Muscle of leg (tissue), 11 donors: Measurements from ENCODE around the gene TRNT1. TPM values are rescaled to one million over a fixed set of nuclear protein-coding genes. Genes with fewer than 3 reads are reported as not detected.

ENCODE experiments used
- DNase-seq: peaks from one replicate; pipeline ENCODE4 v3.0.0; 2013
- H3K27ac ChIP-seq: one replicate; pipeline ENCODE4 v1.5.1; 2013; ENCODE audit warnings: mild to moderate bottlenecking, low read length, control low read depth
- H3K27me3 ChIP-seq: one replicate; pipeline ENCODE4 v1.6.1; 2013; ENCODE audit warnings: low read length; ENCODE audit not compliant: control insufficient read depth, insufficient read depth
- H3K36me3 ChIP-seq: one replicate; pipeline ENCODE4 v1.6.1; 2013; ENCODE audit warnings: low read length; ENCODE audit not compliant: control insufficient read depth, insufficient read depth
- H3K4me1 ChIP-seq: one replicate; pipeline ENCODE4 v1.6.1; 2013; ENCODE audit warnings: low read length; ENCODE audit not compliant: control insufficient read depth, insufficient read depth
- H3K4me3 ChIP-seq: one replicate; pipeline ENCODE4 v1.5.1; 2013; ENCODE audit warnings: low read length, control low read depth
- H3K9me3 ChIP-seq: replicated peaks from 2 replicates; pipeline ENCODE4 v1.6.1; 2013; ENCODE audit warnings: low read depth, low read length; ENCODE audit not compliant: control insufficient read depth
- WGBS: methylation state at CpG from one replicate; pipeline ENCODE4 v1.1.5; 2013; ENCODE audit warnings: missing lambda C conversion rate; ENCODE audit not compliant: insufficient coverage; 5-methylcytosine and 5-hydroxymethylcytosine counted together
- polyA plus RNA-seq, 8 donors: library from polyadenylated mRNA; unstranded; fragments of 120-200 nt; gene quantifications; one replicate each; pipeline versions ENCODE4 v1.2.1 to v1.2.3, GENCODE V29; 2013; ENCODE audit warnings: inconsistent platforms in 1 of 8, low replicate concordance in 1 of 8; ENCODE audit not compliant: insufficient read length in 8 of 8, insufficient read depth in 1 of 8
- total RNA-seq: library from RNA; stranded (reverse); fragments of 120-200 nt; gene quantifications from one replicate; pipeline ENCODE4 v1.2.4, GENCODE V29; 2013

The TRNT1 gene
- total and polyA plus RNA-seq, 9 donors, result 12.9 to 21.7 (median 16.3) TPM

DNA sequence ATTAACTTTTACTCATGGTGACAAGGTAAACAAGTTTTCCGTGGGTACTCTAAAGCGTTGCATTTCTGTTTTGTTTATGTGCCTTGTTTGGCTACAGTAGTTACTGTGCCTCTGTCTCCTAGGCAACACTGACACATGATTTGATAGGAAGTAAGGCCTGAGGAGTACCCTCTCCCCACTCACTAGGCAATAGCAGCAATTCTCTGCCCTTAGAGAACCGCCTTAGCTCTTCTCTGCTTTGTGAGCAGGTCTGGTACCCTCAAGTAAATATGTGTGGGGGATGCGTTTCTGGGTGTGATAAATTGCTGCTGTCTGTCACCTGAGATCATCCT is 16.5 kb upstream of the TRNT1 start, which contains the start of gene IL5RA:
TSS of gene IL5RA (minus strand) at position 76 of the 332 bp plus-strand sequence. CDS start 5,390 bp downstream, outside the sequence.
- H3K27ac ChIP-seq, result no peak within 1 kb of the TSS

DNA sequence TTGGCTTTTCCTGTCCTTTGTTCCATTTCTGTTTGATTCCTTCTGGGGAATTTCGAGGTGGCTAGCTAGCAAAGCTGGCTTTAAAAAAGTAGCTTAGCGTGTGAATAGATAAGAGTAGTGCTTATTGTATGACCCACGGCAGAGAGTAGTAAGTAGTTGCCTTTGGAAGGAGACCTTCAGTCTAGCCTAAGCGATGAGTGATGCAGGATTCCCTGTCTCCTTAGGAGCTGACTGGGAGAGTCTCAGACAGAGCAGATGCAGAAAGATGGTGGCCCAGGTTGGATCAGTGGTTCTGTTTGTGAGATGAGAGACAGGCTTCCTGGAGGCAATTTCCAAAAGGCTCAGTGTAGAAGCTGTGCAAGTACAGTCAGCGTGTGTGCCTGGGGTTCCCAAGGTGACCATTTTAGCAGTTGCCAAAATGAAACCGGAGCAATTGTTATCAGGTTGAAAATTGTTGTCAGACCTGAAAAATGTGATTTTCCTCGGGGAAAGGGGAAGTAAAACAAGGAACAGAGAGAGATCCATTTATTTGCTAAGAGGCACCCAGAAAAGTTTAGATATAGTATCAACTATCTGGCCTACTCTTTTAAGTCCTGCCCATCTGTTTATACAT is 15.9 kb upstream of the TRNT1 start:
- no peaks in the 10 kb centered on the region for H3K9me3 ChIP-seq
- no peaks in the 10 kb centered on the region for H3K36me3 ChIP-seq
- H3K27me3 ChIP-seq, result no peaks in the 10 kb centered on the region
- WGBS, result 75% methylated on average over 4 of the region's 7 CpGs
- no peaks in the 10 kb centered on the region for H3K4me1 ChIP-seq
- H3K4me3 ChIP-seq, result no peak overlapping the region
- no peak overlapping the region for H3K27ac ChIP-seq
- DNase-seq, result no peak

More for the DNA sequence above, 16.5 kb upstream of the TRNT1 start, which contains the start of gene IL5RA:
- no CpG with 5 or more reads among the region's 4 CpGs for WGBS
- no peaks in the 10 kb centered on the region for H3K36me3 ChIP-seq
- no peaks in the 10 kb centered on the region for H3K27me3 ChIP-seq
- DNase-seq, result peak; percentile 33
- H3K9me3 ChIP-seq, result no peaks in the 10 kb centered on the region
- no peaks in the 10 kb centered on the region for H3K4me1 ChIP-seq
- H3K4me3 ChIP-seq, result no peak within 1 kb of the TSS

DNA sequence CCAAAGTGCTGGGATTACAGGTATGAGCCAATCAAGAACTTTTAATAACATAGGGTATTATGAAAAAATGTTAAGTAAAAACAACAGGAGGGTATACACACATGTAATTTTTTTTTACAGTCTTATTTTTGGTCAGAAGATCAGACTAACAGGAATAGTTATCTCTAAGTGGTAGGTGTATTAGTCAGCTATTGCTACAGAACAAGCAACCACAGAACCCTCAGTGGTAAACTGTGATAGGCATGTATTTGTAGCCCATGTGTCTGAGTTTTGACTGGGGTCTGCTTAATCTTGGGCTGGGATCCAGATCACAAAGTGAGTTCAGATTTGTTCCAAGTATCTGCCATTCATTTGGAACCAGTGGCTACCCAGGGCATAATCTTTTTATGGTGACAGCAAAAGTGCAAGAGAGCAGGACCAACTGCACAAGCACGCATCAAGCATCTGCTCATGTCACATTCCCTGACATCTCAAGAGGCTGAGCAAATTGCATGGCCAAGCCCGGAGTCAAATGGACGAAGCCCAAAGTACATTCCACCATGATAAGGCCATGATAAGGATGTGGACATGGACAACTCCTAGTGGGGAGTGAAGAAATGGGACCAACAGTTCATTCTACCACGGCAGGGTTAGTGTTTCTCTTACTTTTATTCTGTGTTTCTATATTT is 13.6 kb upstream of the TRNT1 start:
- Histone ChIP-seq H3K36me3 (no peaks in the 10 kb centered on the region), H3K9me3 (no peaks in the 10 kb centered on the region), H3K27me3 (no peaks in the 10 kb centered on the region), H3K27ac (no peak overlapping the region), H3K4me3 (no peak overlapping the region), H3K4me1 (no peaks in the 10 kb centered on the region)
- no peak for DNase-seq
- WGBS, result 100% methylated on average over 1 of the region's 4 CpGs

DNA sequence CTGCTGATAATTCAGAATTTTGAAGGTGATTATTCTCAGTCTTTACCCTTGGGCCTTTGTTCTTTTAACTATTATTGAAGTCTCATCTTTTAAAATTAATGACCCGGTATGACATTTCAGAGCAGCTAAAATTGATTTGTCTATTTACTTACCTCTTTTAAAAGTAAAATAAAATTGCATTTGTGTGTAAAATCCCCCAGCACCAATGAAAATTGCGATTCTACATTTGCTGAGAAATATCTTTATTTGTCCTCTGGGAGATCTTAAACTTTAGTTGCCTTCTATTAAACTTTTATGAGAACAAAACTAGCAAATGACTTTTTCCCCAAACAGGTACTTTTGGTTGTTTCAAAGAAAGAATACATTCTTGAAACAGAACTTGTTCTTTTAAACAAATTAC is 9.1 kb upstream of the TRNT1 start:
- WGBS, result no CpG with 5 or more reads among the region's 2 CpGs
- H3K9me3 ChIP-seq, result no peaks in the 10 kb centered on the region
- H3K27me3 ChIP-seq, result no peaks in the 10 kb centered on the region
- H3K36me3 ChIP-seq, result no peaks in the 10 kb centered on the region
- H3K27ac ChIP-seq, result no peak overlapping the region
- H3K4me3 ChIP-seq, result no peak overlapping the region
- no peaks in the 10 kb centered on the region for H3K4me1 ChIP-seq
- no peak for DNase-seq

DNA sequence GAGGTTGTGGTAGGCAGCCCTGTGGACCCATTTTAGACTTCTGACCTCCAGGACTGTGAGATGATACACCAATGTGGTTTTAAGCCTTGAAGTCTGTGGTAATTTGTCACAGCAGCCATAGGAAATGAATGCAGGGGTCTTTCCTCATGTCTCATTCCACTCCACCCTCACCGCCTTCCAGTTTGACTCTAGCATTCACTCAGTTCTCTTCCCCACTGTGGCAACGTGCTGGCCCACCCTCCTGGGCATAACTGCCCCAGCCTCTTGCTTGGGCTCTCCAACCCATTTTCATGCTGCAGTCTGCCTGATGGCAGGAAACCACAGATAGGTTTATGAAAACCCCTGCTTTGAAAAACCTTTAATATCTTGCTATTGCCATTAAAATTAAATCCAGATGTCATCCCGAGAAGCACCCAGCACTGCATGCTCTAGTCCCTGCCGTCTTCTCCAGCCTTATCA is 7.3 kb upstream of the TRNT1 start:
- H3K27me3 ChIP-seq, result no peaks in the 10 kb centered on the region
- H3K27ac ChIP-seq, result no peak overlapping the region
- no peak for DNase-seq
- 48% methylated on average over 2 of the region's 4 CpGs for WGBS
- no peaks in the 10 kb centered on the region for H3K9me3 ChIP-seq
- H3K36me3 ChIP-seq, result no peaks in the 10 kb centered on the region
- no peaks in the 10 kb centered on the region for H3K4me1 ChIP-seq
- no peak overlapping the region for H3K4me3 ChIP-seq

DNA sequence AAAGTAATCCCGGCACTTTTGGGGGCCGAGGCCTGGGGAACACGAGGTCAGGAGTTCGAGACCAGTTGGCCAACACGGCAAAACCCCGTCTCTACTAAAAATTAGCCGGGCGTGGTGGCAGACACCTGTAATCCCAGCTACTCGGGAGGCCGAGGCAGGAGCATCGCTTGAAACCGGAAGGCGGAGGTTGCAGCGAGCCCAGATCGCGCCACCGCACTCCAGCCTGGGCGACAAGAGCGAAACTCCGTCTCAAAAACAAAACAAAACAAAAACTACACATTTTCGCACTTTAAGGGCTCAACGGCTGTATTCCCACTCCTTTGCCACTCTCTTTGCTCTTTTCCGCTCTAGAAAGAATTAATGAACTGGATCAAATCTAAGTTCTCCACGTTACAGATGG is 763 bp upstream of the TRNT1 start:
- DNase-seq, result no peak
- H3K4me3 ChIP-seq, result peak overlapping the region; percentile 97
- WGBS, result 84% methylated on average over 22 of the region's 24 CpGs
- peak overlapping the region; percentile 96 for H3K27ac ChIP-seq
- H3K9me3 ChIP-seq, result no peaks in the 10 kb centered on the region
- H3K4me1 ChIP-seq, result peaks cover 13% of the 10 kb centered on the region
- no peaks in the 10 kb centered on the region for H3K27me3 ChIP-seq
- peaks cover 18% of the 10 kb centered on the region for H3K36me3 ChIP-seq

DNA sequence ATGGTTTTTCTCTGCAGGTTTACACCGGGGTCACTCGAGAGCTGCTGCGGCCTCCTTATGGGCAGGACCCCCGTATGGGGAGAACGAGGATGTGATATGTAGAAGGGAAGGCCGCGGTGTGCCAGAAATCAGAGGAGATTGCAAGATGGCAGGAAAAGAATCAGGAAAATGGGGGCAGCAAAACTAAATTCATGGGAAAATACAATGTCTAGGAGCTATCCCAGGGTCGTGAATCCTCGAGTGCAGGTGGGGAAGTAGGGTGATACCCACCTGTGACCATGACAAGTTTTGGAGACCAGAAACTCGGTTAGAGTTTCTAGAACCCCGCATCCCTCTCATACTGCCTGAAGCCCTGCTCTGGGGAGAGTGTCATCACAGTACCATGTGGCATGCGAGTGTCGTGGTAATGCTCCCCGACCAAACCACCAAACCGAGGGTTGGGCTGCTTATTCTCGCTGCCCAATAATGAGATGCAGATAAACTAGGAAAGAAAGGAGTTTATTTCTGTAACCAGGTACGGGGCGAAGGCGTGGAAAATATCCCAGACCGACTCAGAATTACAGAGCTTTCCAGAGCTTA is 781 bp downstream of the TRNT1 start:
- Histone ChIP-seq H3K9me3 (no peaks in the 10 kb centered on the region), H3K27me3 (no peaks in the 10 kb centered on the region), H3K27ac (peak overlapping the region; percentile 95), H3K4me1 (peaks cover 13% of the 10 kb centered on the region), H3K4me3 (peak overlapping the region; percentile 97), H3K36me3 (peaks cover 20% of the 10 kb centered on the region)
- WGBS, result 15% methylated on average over 14 of the region's 20 CpGs
- no peak for DNase-seq

DNA sequence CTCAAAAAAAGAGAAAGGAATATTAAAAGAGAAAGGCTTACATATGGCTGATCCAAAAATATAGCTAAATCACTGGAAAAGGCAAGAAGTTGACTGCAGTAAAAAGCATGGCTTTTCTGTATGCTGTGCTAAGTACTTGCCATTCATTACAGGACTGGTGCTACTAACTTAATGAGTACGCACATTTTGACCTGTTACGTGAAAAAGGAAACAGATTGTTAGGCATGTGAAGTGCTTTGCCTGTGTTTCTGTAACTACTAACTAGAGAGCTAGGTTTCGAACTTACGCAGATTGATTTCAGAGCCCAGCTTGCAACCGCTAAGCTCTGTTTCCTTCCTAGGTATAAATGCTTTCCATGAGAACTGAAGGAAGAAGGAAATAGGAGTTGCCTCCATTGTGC is 2.8 kb downstream of the TRNT1 start:
- peaks cover 13% of the 10 kb centered on the region for H3K4me1 ChIP-seq
- no peak overlapping the region for H3K27ac ChIP-seq
- H3K4me3 ChIP-seq, result no peak overlapping the region
- H3K27me3 ChIP-seq, result no peaks in the 10 kb centered on the region
- DNase-seq, result no peak
- WGBS, result 80% methylated on average over 5 of the region's 5 CpGs
- H3K36me3 ChIP-seq, result peaks cover 22% of the 10 kb centered on the region
- H3K9me3 ChIP-seq, result no peaks in the 10 kb centered on the region

DNA sequence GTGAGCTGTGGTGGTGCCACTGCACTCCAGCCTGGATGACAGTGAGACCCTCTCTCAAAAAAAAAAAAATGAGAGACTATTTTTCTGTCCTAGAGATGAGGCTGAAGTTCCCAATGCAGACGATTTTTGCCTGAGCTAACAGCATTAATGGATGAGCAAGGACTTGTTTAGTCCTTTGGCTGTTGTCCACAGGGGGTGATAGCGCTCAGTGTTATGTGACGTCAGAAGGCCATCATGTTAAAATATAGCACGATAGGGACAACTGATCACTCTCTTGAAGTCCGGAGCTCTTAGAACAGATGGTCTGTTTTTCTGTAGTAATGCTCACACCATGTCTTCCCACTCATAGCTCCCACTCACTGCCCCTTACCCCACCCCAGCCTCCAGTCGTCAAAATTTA is 6.8 kb downstream of the TRNT1 start:
- Histone ChIP-seq H3K9me3 (no peaks in the 10 kb centered on the region), H3K4me3 (no peak overlapping the region), H3K27ac (no peak overlapping the region), H3K27me3 (no peaks in the 10 kb centered on the region), H3K4me1 (no peaks in the 10 kb centered on the region), H3K36me3 (peaks cover 28% of the 10 kb centered on the region)
- DNase-seq, result no peak
- WGBS, result 92% methylated on average over 4 of the region's 6 CpGs

DNA sequence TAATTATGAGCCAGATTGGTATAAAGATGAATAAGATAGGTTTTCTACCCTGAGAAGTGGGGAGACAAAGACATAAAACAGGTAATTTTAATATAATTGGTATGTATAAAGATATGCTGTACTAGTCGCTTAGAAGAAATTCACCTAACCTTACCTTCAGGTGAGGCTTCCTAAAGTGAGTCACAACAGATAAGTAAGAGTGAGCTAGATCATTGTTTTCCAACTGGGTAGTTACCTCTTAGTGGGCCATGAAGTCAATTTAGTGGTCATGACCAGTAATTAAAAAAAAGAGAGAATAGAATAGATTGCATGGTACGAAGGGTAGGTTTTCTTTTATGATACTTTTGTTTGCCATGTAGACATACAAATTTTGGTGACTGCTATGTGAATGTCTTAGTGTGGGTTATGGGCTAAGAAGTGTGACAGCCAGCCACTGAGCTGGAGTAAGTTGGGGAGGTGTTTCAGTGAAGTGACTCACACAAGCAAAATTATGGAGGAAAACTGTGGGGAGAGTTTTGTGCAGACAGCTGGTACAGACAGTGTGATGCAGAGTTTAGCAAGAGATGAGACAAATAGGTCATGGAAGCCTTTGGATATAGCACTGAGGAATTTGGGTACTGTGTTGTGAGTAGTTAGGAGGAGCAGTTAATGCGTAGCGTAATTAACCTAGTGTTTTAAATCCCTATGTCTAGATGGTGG is 8.2 kb downstream of the TRNT1 start:
- no peaks in the 10 kb centered on the region for H3K9me3 ChIP-seq
- H3K27ac ChIP-seq, result no peak overlapping the region
- H3K4me3 ChIP-seq, result no peak overlapping the region
- no peaks in the 10 kb centered on the region for H3K4me1 ChIP-seq
- no peaks in the 10 kb centered on the region for H3K27me3 ChIP-seq
- 97% methylated on average over 3 of the region's 4 CpGs for WGBS
- no peak for DNase-seq
- H3K36me3 ChIP-seq, result peaks cover 24% of the 10 kb centered on the region
